ENCODE results near the gene KLHL17.
A peak's percentile ranks its signal among the peaks of the same experiment; 100 is the strongest.
"Not testable (repeated sequence)": the region's sequence is repeated elsewhere in the genome, so short reads cannot be mapped to it uniquely, and the experiment has no call there.

Gene KLHL17

GRCh38 chr1:1003618-1004419 lies 43.4 kb downstream of the KLHL17 start:
- no peak for DNase-seq

DNA sequence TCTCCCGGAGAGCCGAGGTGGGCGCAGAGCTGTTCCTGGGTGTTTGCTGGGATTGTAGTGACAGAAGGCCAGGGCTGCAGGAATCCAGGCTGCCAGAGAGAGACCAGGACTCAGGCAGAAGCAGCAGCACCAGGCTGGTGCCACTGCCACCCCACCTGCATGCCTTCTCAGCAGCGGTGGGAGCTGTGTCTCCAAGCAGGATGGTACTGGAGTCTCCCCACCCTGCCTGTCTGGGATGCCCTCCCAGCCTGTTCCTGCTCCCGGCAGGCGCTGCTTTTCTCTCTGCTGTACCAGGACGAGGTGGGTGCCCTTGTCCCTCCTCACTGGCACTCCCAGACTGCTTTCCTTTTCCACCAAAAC lies 44.0 kb downstream of the KLHL17 start:
- no peak for DNase-seq

DNA sequence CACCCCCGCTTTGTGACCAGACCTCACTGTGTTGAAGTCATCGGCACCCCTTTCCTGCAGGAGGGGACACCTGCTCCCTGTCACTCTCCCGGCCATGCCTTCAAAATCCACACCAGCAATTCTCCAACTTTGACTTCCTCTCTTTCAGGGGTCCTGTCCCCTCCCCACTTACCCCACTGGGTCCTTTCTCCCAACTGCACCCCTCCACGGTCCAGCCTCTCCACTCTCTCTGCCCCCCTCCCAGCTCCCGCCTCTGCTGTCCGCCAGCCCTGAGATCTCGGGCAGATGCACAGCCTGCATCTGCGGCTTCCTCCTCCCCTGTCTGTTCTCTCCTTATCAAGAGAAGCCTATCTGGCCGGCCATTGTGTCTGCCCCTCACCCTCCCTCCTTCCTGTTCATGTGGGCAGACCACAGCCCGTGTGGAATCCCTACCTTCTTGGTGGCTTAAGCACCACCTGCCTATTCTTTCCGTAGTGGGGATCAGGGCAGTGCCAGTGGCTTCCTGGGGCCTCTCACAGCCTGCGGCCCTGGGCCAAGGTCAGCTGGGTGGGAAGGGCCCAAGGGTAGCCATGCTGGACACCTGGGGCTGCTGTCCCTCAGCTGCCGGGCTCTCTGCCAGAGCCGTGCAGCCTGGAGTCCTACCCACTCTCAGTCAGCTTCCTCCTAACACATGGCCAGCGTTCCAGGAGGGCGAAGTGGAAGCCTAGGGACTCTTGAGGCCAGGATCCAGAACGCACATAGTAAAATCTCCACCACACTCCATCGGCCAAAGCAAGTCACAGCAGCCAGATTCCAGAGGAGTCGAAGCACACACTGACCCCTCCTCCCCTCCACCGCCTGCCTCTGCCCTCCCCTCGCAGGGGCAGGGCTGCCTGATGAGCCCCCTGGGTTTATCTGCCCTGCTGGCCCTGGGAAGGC lies 44.7 kb downstream of the KLHL17 start:
- peak; percentile 39 to 51 for DNase-seq

DNA sequence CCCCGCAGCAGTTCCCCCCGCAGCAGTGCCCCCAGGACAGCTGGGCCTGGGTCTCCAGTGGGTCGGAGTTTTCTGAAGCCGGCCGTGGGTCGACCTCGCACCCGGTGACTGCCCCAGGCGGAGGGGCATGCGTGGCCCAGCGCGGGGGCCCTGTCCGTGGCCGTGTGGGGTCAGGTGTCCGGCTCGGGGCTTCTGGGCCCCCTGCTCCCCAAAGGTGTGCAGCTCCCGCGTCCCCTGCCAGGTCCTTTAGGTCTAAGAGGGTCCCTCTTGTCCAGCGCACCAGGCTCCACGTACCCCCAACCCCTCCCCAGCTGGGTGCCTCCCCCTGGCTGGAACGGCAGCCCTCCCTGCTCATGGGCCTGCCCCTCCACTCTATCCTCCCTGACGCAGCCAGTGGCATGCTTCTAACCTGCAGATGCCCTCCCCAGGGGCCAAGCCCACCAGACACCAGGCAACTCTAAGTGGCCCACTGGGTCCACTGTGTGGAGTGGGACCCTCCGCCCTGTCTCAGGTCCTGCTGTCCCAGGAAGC lies 45.5 kb downstream of the KLHL17 start:
- DNase-seq, result no peak

- no peak for DNase-seq
Measured at GRCh38 chr1:1006305-1007159, 46.1 kb downstream of the KLHL17 start.

GRCh38 chr1:1010131-1010530 lies 49.7 kb downstream of the KLHL17 start:
- DNase-seq, result not testable (repeated sequence)

DNA sequence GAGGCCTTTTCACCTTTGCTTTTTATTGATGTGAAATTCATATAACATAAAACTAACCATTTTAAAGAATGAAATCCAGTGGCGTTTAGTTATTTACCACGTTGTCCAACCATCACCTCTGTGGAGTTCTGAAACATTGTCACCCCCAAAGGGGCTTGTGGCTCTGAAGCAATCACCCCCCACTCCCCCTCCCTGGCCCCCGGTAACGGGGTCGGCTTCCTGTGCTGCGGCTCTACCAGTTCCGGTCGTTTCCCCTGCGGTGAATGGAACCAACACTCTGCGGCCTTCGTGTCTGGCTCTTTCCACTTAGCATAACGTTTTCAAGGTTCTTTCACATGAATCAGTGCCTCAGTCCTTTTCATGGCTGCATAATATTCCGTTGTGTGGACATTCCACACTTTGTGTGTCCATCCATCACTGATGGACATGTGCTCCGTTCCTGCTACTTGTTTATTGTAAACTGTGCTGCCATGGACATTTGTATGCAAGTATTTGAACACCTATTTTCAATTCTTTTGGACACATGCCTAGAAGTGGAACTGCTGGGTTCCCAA lies 51.1 kb downstream of the KLHL17 start:
- no peak for DNase-seq

DNA sequence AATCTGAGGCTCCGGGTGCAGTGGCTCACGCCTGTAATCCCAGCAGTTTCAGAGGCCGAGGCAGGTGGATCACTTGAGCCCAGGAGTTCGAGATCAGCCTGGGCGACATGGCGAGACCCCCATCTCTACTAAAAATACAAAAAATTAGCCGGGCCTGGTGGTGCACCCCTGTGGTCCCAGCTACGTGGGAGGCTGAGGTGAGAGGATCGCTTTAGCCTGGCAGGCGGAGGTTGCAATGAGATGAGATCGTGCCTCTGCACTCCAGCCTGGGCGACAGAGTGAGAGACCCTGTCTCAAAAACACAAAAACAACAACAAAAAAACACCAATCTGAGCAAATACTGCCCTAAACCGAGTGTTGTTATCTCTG lies 52.3 kb downstream of the KLHL17 start:
- DNase-seq, result not testable (repeated sequence)

GRCh38 chr1:1013105-1013921 lies 52.9 kb downstream of the KLHL17 start, which contains the start of gene ISG15:
Gene ISG15, plus strand, starts transcription at chr1:1013497. Its CDS starts 77 bp downstream, at chr1:1013574.
- peak; percentile 75 to 76 for DNase-seq

- DNase-seq, result no peak
Measured at GRCh38 chr1:1013922-1014648, 53.7 kb downstream of the KLHL17 start.

DNA sequence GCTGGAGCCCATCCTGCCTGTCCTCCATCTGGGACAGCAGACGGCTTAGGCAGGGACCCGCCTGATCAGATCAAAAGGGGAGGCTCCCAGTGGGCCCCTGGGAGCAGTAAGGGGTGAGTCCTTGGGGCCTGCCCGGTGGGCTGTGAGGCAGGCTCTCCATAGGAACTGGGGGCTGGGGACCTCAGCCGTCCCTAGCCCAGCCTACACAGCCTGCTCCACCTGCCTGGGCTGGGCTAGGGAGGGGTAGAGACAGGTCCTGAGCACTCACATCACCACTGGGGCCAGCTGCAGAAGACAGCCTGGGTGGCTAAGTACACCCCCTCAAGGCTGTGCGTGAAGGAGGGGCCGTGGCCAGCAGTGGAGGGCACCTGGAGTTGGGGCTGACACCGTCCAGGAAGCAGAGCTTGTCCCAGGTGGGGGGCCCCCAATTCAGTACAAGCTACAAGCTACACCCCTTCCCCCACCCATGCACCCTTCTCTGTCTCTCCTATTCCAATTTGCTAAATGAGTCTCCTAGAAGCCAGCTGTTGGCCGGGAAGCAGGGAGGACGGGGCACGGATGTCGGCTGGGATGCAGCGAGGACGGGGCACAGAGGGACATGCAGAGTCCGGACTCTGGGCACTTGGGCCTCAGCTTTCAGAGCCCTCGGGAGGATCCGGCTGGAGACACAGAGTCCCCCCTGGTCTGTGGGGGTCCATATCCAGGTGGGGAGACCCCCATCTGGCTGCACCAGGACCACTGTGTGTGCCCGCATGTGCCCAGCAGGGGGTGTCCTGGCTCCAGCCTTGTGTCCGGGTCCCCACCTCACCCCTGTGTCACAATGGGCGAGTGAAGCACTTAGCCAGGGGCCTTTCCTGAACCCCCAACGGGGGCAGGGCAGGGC lies 54.7 kb downstream of the KLHL17 start:
- DNase-seq, result no peak
